ENCODE data around the gene OR5A1. TPM values are rescaled to one million over a fixed set of nuclear protein-coding genes. Genes with fewer than 3 reads are reported as not detected.

OR5A1 gene
- not detected for total RNA-seq (2013)
- polyA plus RNA-seq = not detected
- polyA minus RNA-seq = not detected in 2 replicates
- 0 to 1.7 (median 0) reads per million in 11 experiments for total RNA-seq

GRCh38 chr11:59436169-59436568 lies at the start of gene OR5A1:
Gene OR5A1, plus strand, starts transcription at chr11:59436469. Its CDS starts 6,700 bp downstream, at chr11:59443169.
- Mint-ChIP-seq H3K27ac (no peak within 1 kb of the TSS), H3K9me3 (no peaks in the 10 kb centered on the region), H3K4me1 (peaks cover 6% of the 10 kb centered on the region), H3K27me3 (ENCODE audit: low read depth in 3 of 3) (peaks cover 0 to 5% (median 1%) of the 10 kb centered on the region in 3 donors), H3K36me3 (no peaks in the 10 kb centered on the region), H3K4me3 (no peak within 1 kb of the TSS)
- Histone ChIP-seq H3K9ac (ENCODE audit: insufficient read depth, low read length, poor library complexity, severe bottlenecking) (no peak within 1 kb of the TSS), H3K4me3 (replicated peaks in 1 of 3; ENCODE audit: low read depth in 2 of 3, low read length in 3 of 3) (no peak within 1 kb of the TSS), H3K9me3 (replicated peaks in 1 of 2; ENCODE audit: control insufficient read depth in 1 of 2, insufficient read depth in 1 of 2, low read length in 2 of 2) (no peaks in the 10 kb centered on the region), H3K27ac (ENCODE audit: low read depth in 1 of 2, low read length in 2 of 2) (no peak within 1 kb of the TSS), H2AFZ (ENCODE audit: insufficient read depth, low read depth, low read length, poor library complexity, severe bottlenecking) (no peak within 1 kb of the TSS), H3K79me2 (ENCODE audit: insufficient read depth, low read length) (no peaks in the 10 kb centered on the region), H3K27me3 (ENCODE audit: control insufficient read depth in 2 of 2, insufficient read depth in 2 of 2, low read length in 2 of 2) (no peaks in the 10 kb centered on the region), H3K4me2 (replicated peaks; ENCODE audit: extremely low read depth, low read length, poor library complexity, severe bottlenecking) (no peak within 1 kb of the TSS), H3K36me3 (replicated peaks in 1 of 2; ENCODE audit: control insufficient read depth in 1 of 2, insufficient read depth in 2 of 2, low read length in 2 of 2) (no peaks in the 10 kb centered on the region), H3K4me1 (ENCODE audit: control insufficient read depth in 1 of 2, insufficient read depth in 2 of 2, low read length in 2 of 2) (peaks cover 3 to 5% of the 10 kb centered on the region in 2 donors), H4K20me1 (ENCODE audit: insufficient read depth, low read length) (no peaks in the 10 kb centered on the region)
- DNase-seq = no peak
- no CpG with 5 or more reads among the region's 3 CpGs for WGBS (ENCODE audit: insufficient coverage)
- no peak for TF ChIP-seq CTCF (IDR thresholded peaks at IDR 0.05)
- intact Hi-C loops (cut with micrococcal nuclease) = no loop called here

- Histone ChIP-seq H3K4me1 (ENCODE audit: control insufficient read depth in 1 of 2, insufficient read depth in 2 of 2, low read length in 2 of 2) (no peaks in the 10 kb centered on the region), H4K20me1 (ENCODE audit: insufficient read depth, low read length) (no peaks in the 10 kb centered on the region), H3K27ac (ENCODE audit: low read depth in 1 of 2, low read length in 2 of 2) (no peak overlapping the region), H2AFZ (ENCODE audit: insufficient read depth, low read depth, low read length, poor library complexity, severe bottlenecking) (no peak overlapping the region), H3K9ac (ENCODE audit: insufficient read depth, low read length, poor library complexity, severe bottlenecking) (no peak overlapping the region), H3K79me2 (ENCODE audit: insufficient read depth, low read length) (no peaks in the 10 kb centered on the region), H3K27me3 (ENCODE audit: control insufficient read depth in 2 of 2, insufficient read depth in 2 of 2, low read length in 2 of 2) (no peaks in the 10 kb centered on the region), H3K9me3 (replicated peaks in 1 of 2; ENCODE audit: control insufficient read depth in 1 of 2, insufficient read depth in 1 of 2, low read length in 2 of 2) (no peaks in the 10 kb centered on the region), H3K4me2 (replicated peaks; ENCODE audit: extremely low read depth, low read length, poor library complexity, severe bottlenecking) (no peak overlapping the region), H3K4me3 (replicated peaks in 1 of 3; ENCODE audit: low read depth in 2 of 3, low read length in 3 of 3) (no peak overlapping the region), H3K36me3 (replicated peaks in 1 of 2; ENCODE audit: control insufficient read depth in 1 of 2, insufficient read depth in 2 of 2, low read length in 2 of 2) (no peaks in the 10 kb centered on the region)
- no peaks in the 10 kb centered on the region for H3K4me1 Mint-ChIP-seq
- H3K4me3 Mint-ChIP-seq = no peak overlapping the region
- intact Hi-C loops (cut with micrococcal nuclease) = no loop called here
- no peak overlapping the region for H3K27ac Mint-ChIP-seq
- no peak for DNase-seq
- H3K9me3 Mint-ChIP-seq = peaks cover 0 to 1% (median 0%) of the 10 kb centered on the region in 7 donors
- H3K27me3 Mint-ChIP-seq (ENCODE audit: low read depth in 3 of 3) = peaks cover 0 to 1% (median 0%) of the 10 kb centered on the region in 3 donors
- H3K36me3 Mint-ChIP-seq = no peaks in the 10 kb centered on the region
- no peak for TF ChIP-seq CTCF (IDR thresholded peaks at IDR 0.05)
Measured at GRCh38 chr11:59394186-59394585, 42.1 kb upstream of the OR5A1 start.

Measured in CD14-positive monocyte (primary cell).